MM.1S (cell line): Measurements from ENCODE around the gene STARD3.

Source experiments
- CTCF ChIP-seq: fragments of 300-600 bp; sonication (generic); IDR thresholded peaks from 2 replicates; pipeline ENCODE4 v1.5.1; 2016; ENCODE audit warnings: antibody characterized with exemption, low read length, mixed read lengths
- EZH2 ChIP-seq: fragments of 300-600 bp; sonication (generic); optimal IDR thresholded peaks from 2 replicates; pipeline ENCODE3; 2017; ENCODE audit warnings: low read depth, mild to moderate bottlenecking, antibody characterized with exemption, low read length, mixed read lengths
- EZH2phosphoT487 ChIP-seq: fragments of 300-600 bp; sonication (generic); IDR thresholded peaks from 2 replicates; pipeline ENCODE4 v1.6.1; 2018; ENCODE audit warnings: antibody characterized with exemption, low read length

- TF ChIP-seq CTCF, result no peak
- no peak for TF ChIP-seq EZH2
- no peak for TF ChIP-seq EZH2phosphoT487
These were observed 23.7 kb downstream of the STARD3 start for GRCh38 chr17:39660397-39661385.
